K562 (cell line): ENCODE measurements around the gene SSU72. TPM values are rescaled to one million over a fixed set of nuclear protein-coding genes. Genes with fewer than 3 reads are reported as not detected.

Source experiments
- ATAC-seq: fragments of 200-7000 bp; cut with Tn5 transposase; 3 replicates; pipeline ENCODE4 v1.9.1; 2020; ENCODE audit warnings: moderate library complexity
- BruUV-seq: library from RNA; stranded (reverse); fragments of 400-500 nt; replicated peaks from 2 replicates; lab custom pipeline; 2021; lab: Mats Ljungman, UMichigan
- CTCF ChIA-PET: fragments of 300-600 bp; formaldehyde crosslinking; extraction: SDS; loops from one replicate; lab custom pipeline; 2021; ENCODE audit warnings: low intra/inter-chr PET ratio; lab: Yijun Ruan, JAX
- POLR2A ChIA-PET: fragments of 300-600, 350-650 bp; sonication (Branson Sonifier 250); formaldehyde crosslinking; extraction: SDS; loops from one replicate; lab custom pipeline; 2021; ENCODE audit warnings: antibody characterized with exemption, inconsistent platforms; lab: Yijun Ruan, JAX
- DNase-seq, 4 experiments: peaks; one replicate each; pipeline versions ENCODE4 v3.0.0 to v3.0.0-alpha.2; 2011 to 2018; ENCODE audit warnings: low spot score in 3 of 4, mixed read lengths in 3 of 4; ENCODE audit errors: extremely low read depth in 1 of 4
- FAIRE-seq: peaks from 2 replicates; lab custom pipeline; 2011; peaks lifted over from hg19 to GRCh38; lab: Jason Lieb, UNC
- H2AFZ ChIP-seq: 2 replicates; pipeline ENCODE4 v1.6.0; 2011; ENCODE audit warnings: low read depth, low read length, control low read depth, inconsistent platforms
- H3K27ac ChIP-seq: fragments of 200-600 bp; 3 replicates; pipeline ENCODE4 v1.8.0; 2011; ENCODE audit warnings: low read depth, mild to moderate bottlenecking, control low read depth, inconsistent platforms, low read length, moderate library complexity, mixed read lengths; ENCODE audit errors: extremely low read depth
- H3K27me3 ChIP-seq, 2 experiments: fragments of 300-600 bp in 1 of 2; 2 replicates in 1 of 2; 3 replicates in 1 of 2; pipeline versions ENCODE4 v1.6.0 to v1.8.0; 2011; ENCODE audit warnings: inconsistent platforms in 2 of 2, low read length in 2 of 2, mild to moderate bottlenecking in 1 of 2, mixed read lengths in 1 of 2, moderate library complexity in 1 of 2; ENCODE audit not compliant: control insufficient read depth in 2 of 2, insufficient read depth in 2 of 2
- H3K36me3 ChIP-seq: fragments of 300-600 bp; 3 replicates; pipeline ENCODE4 v1.8.0; 2011; ENCODE audit warnings: mild to moderate bottlenecking, low read length, inconsistent platforms; ENCODE audit not compliant: control insufficient read depth, insufficient read depth
- H3K4me1 ChIP-seq, 2 experiments: fragments of 200-600 bp in 1 of 2; replicated peaks in 1 of 2; 2 replicates in 1 of 2; 3 replicates in 1 of 2; pipeline versions ENCODE4 v1.5.1 to v1.8.0; 2011; ENCODE audit warnings: inconsistent platforms in 2 of 2, low read length in 2 of 2, mild to moderate bottlenecking in 1 of 2, mixed read lengths in 1 of 2, moderate library complexity in 1 of 2; ENCODE audit not compliant: control insufficient read depth in 2 of 2, insufficient read depth in 2 of 2
- H3K4me2 ChIP-seq: 2 replicates; pipeline ENCODE4 v1.6.1; 2011; ENCODE audit warnings: low read length, control low read depth, inconsistent platforms, mixed read lengths; ENCODE audit not compliant: insufficient read depth
- H3K4me3 ChIP-seq: fragments of 200-600 bp; sonication (generic), shearing (Covaris generic); 2 replicates; pipeline ENCODE4 v1.5.1; 2016; ENCODE audit warnings: control low read depth, inconsistent platforms
- H3K79me2 ChIP-seq: fragments of 200-600 bp; 3 replicates; pipeline ENCODE4 v1.8.0; 2011; ENCODE audit warnings: low read length, inconsistent platforms; ENCODE audit not compliant: control insufficient read depth, insufficient read depth
- H3K9ac ChIP-seq, 2 experiments: 2 replicates each; pipeline versions ENCODE4 v1.6.0 to v1.6.1; 2011; ENCODE audit warnings: low read depth in 2 of 2, low read length in 2 of 2, control low read depth in 1 of 2, inconsistent platforms in 1 of 2, mild to moderate bottlenecking in 1 of 2, mixed read lengths in 1 of 2; ENCODE audit not compliant: insufficient read depth in 1 of 2
- H3K9me1 ChIP-seq: one replicate; pipeline ENCODE4 v1.6.0; 2011; ENCODE audit warnings: inconsistent platforms, mild to moderate bottlenecking, low read length, moderate library complexity; ENCODE audit not compliant: control insufficient read depth, insufficient read depth
- H3K9me3 ChIP-seq: replicated peaks from 2 replicates; pipeline ENCODE4 v1.5.1; 2011; ENCODE audit warnings: low read depth, low read length, inconsistent platforms; ENCODE audit not compliant: control insufficient read depth, insufficient read depth
- H4K20me1 ChIP-seq: replicated peaks from 2 replicates; pipeline ENCODE4 v1.6.1; 2011; ENCODE audit warnings: low read length, inconsistent platforms, mixed read lengths; ENCODE audit not compliant: control insufficient read depth, insufficient read depth
- FOXM1 ChIP-seq, 2 experiments: fragments of 450-650 bp in 1 of 2; sonication (generic) in 1 of 2; formaldehyde crosslinking in 1 of 2; IDR thresholded peaks; 2 replicates each; pipeline versions ENCODE4 v1.6.1 to v1.9.0; 2017 to 2022; ENCODE audit warnings: low read depth in 2 of 2, mild to moderate bottlenecking in 2 of 2, missing genetic modification reagents in 1 of 2, moderate library complexity in 1 of 2
- HNRNPH1 ChIP-seq: fragments of 200-400 bp; formaldehyde crosslinking; optimal IDR thresholded peaks from 2 replicates; pipeline ENCODE3; 2017; ENCODE audit warnings: low read depth, mild to moderate bottlenecking, low read length, moderate library complexity
- NELFE ChIP-seq: IDR thresholded peaks from 2 replicates; pipeline ENCODE4 v1.6.1; 2011; ENCODE audit warnings: mild to moderate bottlenecking; ENCODE audit not compliant: insufficient read depth, insufficient read length
- NFATC3 ChIP-seq: fragments of 450-650 bp; IDR thresholded peaks from 2 replicates; pipeline ENCODE4 v1.6.1; 2017; ENCODE audit warnings: mild to moderate bottlenecking
- NRF1 ChIP-seq, 2 experiments: fragments of 450-650 bp; IDR thresholded peaks in 1 of 2; conservative IDR thresholded peaks in 1 of 2; 2 replicates each; pipeline ENCODE4 v1.6.1; 2014; ENCODE audit warnings: mild to moderate bottlenecking in 2 of 2
- POLR2G ChIP-seq: fragments of 200-400 bp; formaldehyde crosslinking; IDR thresholded peaks from 2 replicates; pipeline ENCODE4 v1.6.1; 2017; ENCODE audit warnings: low read depth, mild to moderate bottlenecking, antibody characterized with exemption, low read length, moderate library complexity
- PPARD ChIP-seq: fragments of 250-450 bp; sonication (Bioruptor Pico); IDR thresholded peaks from 2 replicates; pipeline ENCODE4 v1.8.0; 2022; ENCODE audit warnings: inconsistent platforms, mild to moderate bottlenecking, moderate library complexity
- RBFOX2 ChIP-seq: fragments of 200-400 bp; formaldehyde crosslinking; IDR thresholded peaks from 2 replicates; pipeline ENCODE4 v1.6.1; 2017; ENCODE audit warnings: low read depth, mild to moderate bottlenecking, low read length, moderate library complexity
- TSC22D4 ChIP-seq: fragments of 450-650 bp; IDR thresholded peaks from 2 replicates; pipeline ENCODE4 v1.6.1; 2016; ENCODE audit warnings: missing genetic modification characterization, missing biosample characterization, control low read depth
- ZNF174 ChIP-seq: fragments of 250-450 bp; sonication (Bioruptor Pico); IDR thresholded peaks from 2 replicates; pipeline ENCODE4 v1.4.0; 2020; ENCODE audit warnings: mild to moderate bottlenecking
- ZNF384 ChIP-seq: IDR thresholded peaks from 2 replicates; pipeline ENCODE4 v1.6.1; 2012; ENCODE audit warnings: low read depth, low read length, improper control_type of control experiment
- ZNF764 ChIP-seq: fragments of 250-450 bp; sonication (Bioruptor Pico); IDR thresholded peaks from 2 replicates; pipeline ENCODE4 v1.4.0; 2020; ENCODE audit warnings: low read depth, mild to moderate bottlenecking, moderate library complexity
- ZNF780A ChIP-seq: fragments of 250-450 bp; sonication (Bioruptor Pico); IDR thresholded peaks from 2 replicates; pipeline ENCODE4 v1.5.0; 2021; ENCODE audit warnings: mild to moderate bottlenecking
- WGBS: fragments of 100-300 bp; shearing (Covaris generic); methylation state at CpG from one replicate; pipeline ENCODE4 v1.1.6; 2016; ENCODE audit warnings: low coverage, mixed read lengths; ENCODE audit not compliant: insufficient coverage; ENCODE audit errors: missing lambda C conversion rate; 5-methylcytosine and 5-hydroxymethylcytosine counted together
- in situ Hi-C: fragments of 300-500 bp; cut with MboI; formaldehyde crosslinking; loops from 4 replicates; pipeline ENCODE4 v1.15.0; 2018; ENCODE audit warnings: inconsistent platforms, mixed read lengths
- intact Hi-C: fragments of 100-400 bp; cut with micrococcal nuclease; formaldehyde crosslinking; loops from 2 replicates; pipeline ENCODE4 v1.14.2; 2022
- polyA plus RNA-seq, 8 experiments: library from polyadenylated mRNA; depleted of rRNA in 4 of 8; stranded (reverse) in 5 of 8; unstranded in 3 of 8; fragments of >200 nt; fragmentation: Nextera tagmentation in 2 of 8; fragmentation: Illumina TruSeq in 1 of 8; extraction: Ambion mirVana in 2 of 8; extraction: Trizol in 1 of 8; gene quantifications; 2 replicates each; pipeline versions ENCODE4 v1.2.1 to v1.2.3, GENCODE V29; 2011 to 2014; ENCODE audit warnings: inconsistent platforms in 1 of 8, missing spikeins in 1 of 8
- total RNA-seq, 7 experiments: library from RNA; depleted of rRNA in 6 of 7; stranded (reverse); fragments of >200 nt in 6 of 7; fragmentation: Illumina TruSeq in 2 of 7; extraction: Trizol in 2 of 7; gene quantifications; 2 replicates each; pipeline versions ENCODE4 v1.2.1 to v1.2.3, GENCODE V29; 2011 to 2021; ENCODE audit warnings: low replicate concordance in 1 of 7
- TF ChIP-seq, protein P1 (sequence below): fragments of 150-350 bp; conservative IDR thresholded peaks from 2 replicates; pipeline ENCODE4 v1.6.1; 2014; ENCODE audit warnings: low read length
- TF ChIP-seq, protein P2 (sequence below): fragments of 250-450 bp; sonication (Bioruptor Pico); IDR thresholded peaks from 2 replicates; pipeline ENCODE4 v1.5.0; 2020; ENCODE audit warnings: mild to moderate bottlenecking

SSU72 gene
- total and polyA plus RNA-seq, 9 of the 15 experiments (the other 6 are each of a cell fraction or from before 2014, with no cell fraction given), result 70.8 to 201 (median 94.6) TPM

- ChIA-PET CTCF (no interaction called here), POLR2A (interaction anchor here (0.6 to 1.4 kb wide), 2 partner anchors 23 to 28 kb away, joined by 3 to 5 read pairs; no protein-coding TSS in a partner anchor)
- ATAC-seq, result no peak
- intact Hi-C loops, result no loop called here
- in situ Hi-C loops, result no loop called here
- Histone ChIP-seq H3K27ac (no peak overlapping the region), H3K79me2 (no peaks in the 10 kb centered on the region), H3K4me2 (no peak overlapping the region), H3K36me3 (peaks cover 66% of the 10 kb centered on the region; the same call in 2 of the 3 replicates), H3K4me1 (no peaks in the 10 kb centered on the region; a peak in 2 of 5 replicates), H3K9me3 (peaks cover 20% of the 10 kb centered on the region), H3K4me3 (no peak overlapping the region), H3K27me3 (no peaks in the 10 kb centered on the region), H4K20me1 (no peaks in the 10 kb centered on the region), H2AFZ (no peak overlapping the region), H3K9ac (no peak overlapping the region), H3K9me1 (no peaks in the 10 kb centered on the region)
- peak in 1 of 4 experiments; percentile 3 for DNase-seq
- no peak for FAIRE-seq
- 94% methylated on average over 32 of the region's 37 CpGs for WGBS
- BruUV-seq, result no TSS peak
- no peak for TF ChIP-seq FOXM1 (IDR thresholded peaks at IDR 0.05; ENCODE audit: low read depth)
- no peak for TF ChIP-seq FOXM1 (CRISPR knock-in tag; IDR thresholded peaks at IDR 0.05; ENCODE audit: low read depth)
- TF ChIP-seq NELFE, result no peak
- TF ChIP-seq NFATC3, result no peak
- no peak for TF ChIP-seq HNRNPH1
- TF ChIP-seq, protein P1, sequence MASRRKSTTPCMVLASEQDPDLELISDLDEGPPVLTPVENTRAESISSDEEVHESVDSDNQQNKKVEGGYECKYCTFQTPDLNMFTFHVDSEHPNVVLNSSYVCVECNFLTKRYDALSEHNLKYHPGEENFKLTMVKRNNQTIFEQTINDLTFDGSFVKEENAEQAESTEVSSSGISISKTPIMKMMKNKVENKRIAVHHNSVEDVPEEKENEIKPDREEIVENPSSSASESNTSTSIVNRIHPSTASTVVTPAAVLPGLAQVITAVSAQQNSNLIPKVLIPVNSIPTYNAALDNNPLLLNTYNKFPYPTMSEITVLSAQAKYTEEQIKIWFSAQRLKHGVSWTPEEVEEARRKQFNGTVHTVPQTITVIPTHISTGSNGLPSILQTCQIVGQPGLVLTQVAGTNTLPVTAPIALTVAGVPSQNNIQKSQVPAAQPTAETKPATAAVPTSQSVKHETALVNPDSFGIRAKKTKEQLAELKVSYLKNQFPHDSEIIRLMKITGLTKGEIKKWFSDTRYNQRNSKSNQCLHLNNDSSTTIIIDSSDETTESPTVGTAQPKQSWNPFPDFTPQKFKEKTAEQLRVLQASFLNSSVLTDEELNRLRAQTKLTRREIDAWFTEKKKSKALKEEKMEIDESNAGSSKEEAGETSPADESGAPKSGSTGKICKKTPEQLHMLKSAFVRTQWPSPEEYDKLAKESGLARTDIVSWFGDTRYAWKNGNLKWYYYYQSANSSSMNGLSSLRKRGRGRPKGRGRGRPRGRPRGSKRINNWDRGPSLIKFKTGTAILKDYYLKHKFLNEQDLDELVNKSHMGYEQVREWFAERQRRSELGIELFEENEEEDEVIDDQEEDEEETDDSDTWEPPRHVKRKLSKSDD, result no peak
- TF ChIP-seq ZNF174, result no peak
- TF ChIP-seq TSC22D4 (tag), result no peak
- no peak for TF ChIP-seq ZNF384
- no peak for TF ChIP-seq NRF1 (conservative IDR thresholded peaks at IDR 0.05 in 1 of 2, IDR thresholded peaks at IDR 0.05 in 1 of 2)
- no peak for TF ChIP-seq ZNF780A
- TF ChIP-seq PPARD (CRISPR knock-in tag), result no peak
- no peak for TF ChIP-seq ZNF764 (CRISPR knock-in tag)
- peak; percentile 66 for TF ChIP-seq POLR2G
- TF ChIP-seq RBFOX2, result peak; percentile 43
- TF ChIP-seq, protein P2, sequence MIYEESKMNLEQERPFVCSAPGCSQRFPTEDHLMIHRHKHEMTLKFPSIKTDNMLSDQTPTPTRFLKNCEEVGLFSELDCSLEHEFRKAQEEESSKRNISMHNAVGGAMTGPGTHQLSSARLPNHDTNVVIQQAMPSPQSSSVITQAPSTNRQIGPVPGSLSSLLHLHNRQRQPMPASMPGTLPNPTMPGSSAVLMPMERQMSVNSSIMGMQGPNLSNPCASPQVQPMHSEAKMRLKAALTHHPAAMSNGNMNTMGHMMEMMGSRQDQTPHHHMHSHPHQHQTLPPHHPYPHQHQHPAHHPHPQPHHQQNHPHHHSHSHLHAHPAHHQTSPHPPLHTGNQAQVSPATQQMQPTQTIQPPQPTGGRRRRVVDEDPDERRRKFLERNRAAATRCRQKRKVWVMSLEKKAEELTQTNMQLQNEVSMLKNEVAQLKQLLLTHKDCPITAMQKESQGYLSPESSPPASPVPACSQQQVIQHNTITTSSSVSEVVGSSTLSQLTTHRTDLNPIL (CRISPR knock-in tag), result no peak
Measured at GRCh38 chr1:1528301-1529267, 46.1 kb downstream of the SSU72 start.
